ENCODE measurements around the gene FBRSL1. TPM values are rescaled to one million over a fixed set of nuclear protein-coding genes. Genes with fewer than 3 reads are reported as not detected.

Gene FBRSL1
- total and polyA plus RNA-seq, 2 donors (not counting 1 experiment from before 2014, with no cell fraction given) = 62.6 to 112 TPM

GRCh38 chr12:132556801-132557200, 66.8 kb downstream of the FBRSL1 start:
- ChIA-PET POLR2A (no interaction called here), CTCF (interaction anchor here (1.1 kb wide), 1 partner anchor 142 kb away, joined by 5 read pairs; no protein-coding TSS in a partner anchor)
- H3K9ac ChIP-seq (ENCODE audit: low read length) = no peak overlapping the region
- intact Hi-C loops (cut with micrococcal nuclease) = no loop called here
- Mint-ChIP-seq H3K27me3 (no peaks in the 10 kb centered on the region), H3K4me1 (peaks cover 26% of the 10 kb centered on the region), H3K9me3 (ENCODE audit: insufficient read depth) (no peaks in the 10 kb centered on the region), H3K27ac (peak overlapping the region; percentile 50), H3K4me3 (no peak overlapping the region)
- WGBS (ENCODE audit: insufficient coverage) = 20% methylated on average over 10 of the region's 17 CpGs
- H3K27me3 ChIP-seq (replicated peaks in 1 of 4; ENCODE audit: control extremely low read depth in 1 of 4, control insufficient read depth in 3 of 4, insufficient read depth in 4 of 4, low read length in 3 of 4) = no peaks in the 10 kb centered on the region
- DNase-seq (no peak), ATAC-seq (ENCODE audit: low read depth) (no peak)
- H4K20me1 ChIP-seq (ENCODE audit: control insufficient read depth, insufficient read depth, low read length, poor library complexity, severe bottlenecking) = peaks cover 37% of the 10 kb centered on the region
- peaks cover 0 to 3% of the 10 kb centered on the region in 2 experiments for H3K36me3 ChIP-seq (replicated peaks in 1 of 2; ENCODE audit: control extremely low read depth in 1 of 2, control insufficient read depth in 1 of 2, extremely low read depth in 1 of 2, insufficient read depth in 2 of 2, low read length in 1 of 2)
- H2AFZ ChIP-seq (ENCODE audit: insufficient read depth, low read depth, low read length, poor library complexity, severe bottlenecking) = no peak overlapping the region
- no peak overlapping the region for H3K4me3 ChIP-seq (ENCODE audit: control extremely low read depth in 1 of 5, extremely low read depth in 1 of 5, insufficient read depth in 1 of 5, low read depth in 2 of 5, low read length in 4 of 5)
- H3K9me3 ChIP-seq (ENCODE audit: control extremely low read depth in 1 of 3, control insufficient read depth in 2 of 3, insufficient read depth in 1 of 3, low read length in 2 of 3) = peaks cover 0 to 7% (median 0%) of the 10 kb centered on the region in 3 donors
- peaks cover 9% of the 10 kb centered on the region for H3K79me2 ChIP-seq (ENCODE audit: control insufficient read depth, insufficient read depth, low read length)
- TF ChIP-seq CTCF (IDR thresholded peaks at IDR 0.05) = no peak
- TF ChIP-seq EZH2 (IDR thresholded peaks at IDR 0.05; ENCODE audit: borderline replicate concordance, insufficient read depth, low read depth, low read length, poor library complexity, severe bottlenecking) = no peak
- H3K4me1 ChIP-seq (ENCODE audit: control insufficient read depth in 2 of 2, insufficient read depth in 2 of 2, low read length in 2 of 2) = peaks cover 27 to 33% of the 10 kb centered on the region in 2 donors
- H3K27ac ChIP-seq (ENCODE audit: low read length in 2 of 2) = no peak overlapping the region
- H3K4me2 ChIP-seq (replicated peaks; ENCODE audit: low read depth, low read length, poor library complexity, severe bottlenecking) = no peak overlapping the region

GRCh38 chr12:132557291-132558015, 67.5 kb downstream of the FBRSL1 start:
- Mint-ChIP-seq H3K9me3 (ENCODE audit: insufficient read depth) (no peaks in the 10 kb centered on the region), H3K27me3 (no peaks in the 10 kb centered on the region), H3K4me1 (peaks cover 28% of the 10 kb centered on the region), H3K4me3 (no peak overlapping the region), H3K27ac (peak overlapping the region; percentile 50)
- H3K9me3 ChIP-seq (ENCODE audit: control extremely low read depth in 1 of 3, control insufficient read depth in 2 of 3, insufficient read depth in 1 of 3, low read length in 2 of 3) = peaks cover 0 to 7% (median 0%) of the 10 kb centered on the region in 3 donors
- H3K4me2 ChIP-seq (replicated peaks; ENCODE audit: low read depth, low read length, poor library complexity, severe bottlenecking) = no peak overlapping the region
- H3K4me3 ChIP-seq (ENCODE audit: control extremely low read depth in 1 of 5, extremely low read depth in 1 of 5, insufficient read depth in 1 of 5, low read depth in 2 of 5, low read length in 4 of 5) = no peak overlapping the region
- POLR2A ChIA-PET = no interaction called here
- intact Hi-C loops (cut with micrococcal nuclease) = no loop called here
- no peak overlapping the region for H3K9ac ChIP-seq (ENCODE audit: low read length)
- 96% methylated on average over 17 of the region's 19 CpGs for WGBS (ENCODE audit: insufficient coverage)
- TF ChIP-seq CTCF (IDR thresholded peaks at IDR 0.05) (no peak), EZH2 (IDR thresholded peaks at IDR 0.05; ENCODE audit: borderline replicate concordance, insufficient read depth, low read depth, low read length, poor library complexity, severe bottlenecking) (no peak)
- H3K4me1 ChIP-seq (ENCODE audit: control insufficient read depth in 2 of 2, insufficient read depth in 2 of 2, low read length in 2 of 2) = peaks cover 27 to 35% of the 10 kb centered on the region in 2 donors
- DNase-seq (no peak), ATAC-seq (ENCODE audit: low read depth) (no peak)
- no peaks in the 10 kb centered on the region for H3K27me3 ChIP-seq (replicated peaks in 1 of 4; ENCODE audit: control extremely low read depth in 1 of 4, control insufficient read depth in 3 of 4, insufficient read depth in 4 of 4, low read length in 3 of 4)
- peaks cover 44% of the 10 kb centered on the region for H4K20me1 ChIP-seq (ENCODE audit: control insufficient read depth, insufficient read depth, low read length, poor library complexity, severe bottlenecking)
- H3K79me2 ChIP-seq (ENCODE audit: control insufficient read depth, insufficient read depth, low read length) = peaks cover 16% of the 10 kb centered on the region
- no peak overlapping the region for H2AFZ ChIP-seq (ENCODE audit: insufficient read depth, low read depth, low read length, poor library complexity, severe bottlenecking)
- H3K36me3 ChIP-seq (replicated peaks in 1 of 2; ENCODE audit: control extremely low read depth in 1 of 2, control insufficient read depth in 1 of 2, extremely low read depth in 1 of 2, insufficient read depth in 2 of 2, low read length in 1 of 2) = no peaks in the 10 kb centered on the region
- H3K27ac ChIP-seq (ENCODE audit: low read length in 2 of 2) = no peak overlapping the region
- CTCF ChIA-PET = interaction anchor here (1.1 kb wide), 1 partner anchor 142 kb away, joined by 5 read pairs; no protein-coding TSS in a partner anchor
